Glutamatergic neuron (in vitro differentiated cells): ENCODE measurements around the gene ALAD. TPM values are rescaled to one million over a fixed set of nuclear protein-coding genes. Genes with fewer than 3 reads are reported as not detected.
"Not testable (repeated sequence)": the region's sequence is repeated elsewhere in the genome, so short reads cannot be mapped to it uniquely, and the experiment has no call there.

Source experiments
- DNase-seq: peaks from one replicate; pipeline ENCODE4 v3.0.0; 2022
- H3K27ac Mint-ChIP-seq: one replicate; pipeline ENCODE4 v1.8.0; 2020; ENCODE audit warnings: mild to moderate bottlenecking, mixed read lengths, inconsistent platforms; ENCODE audit not compliant: unreplicated experiment
- H3K27me3 Mint-ChIP-seq: one replicate; pipeline ENCODE4 v1.8.0; 2020; ENCODE audit warnings: mild to moderate bottlenecking, moderate library complexity, mixed read lengths, inconsistent platforms; ENCODE audit not compliant: unreplicated experiment
- H3K36me3 Mint-ChIP-seq: one replicate; pipeline ENCODE4 v1.8.0; 2020; ENCODE audit warnings: mild to moderate bottlenecking, mixed read lengths, inconsistent platforms; ENCODE audit not compliant: unreplicated experiment
- H3K4me1 Mint-ChIP-seq: one replicate; pipeline ENCODE4 v1.8.0; 2020; ENCODE audit warnings: mild to moderate bottlenecking, low read depth, mixed read lengths, inconsistent platforms; ENCODE audit not compliant: unreplicated experiment
- H3K4me3 Mint-ChIP-seq: one replicate; pipeline ENCODE4 v1.8.0; 2020; ENCODE audit warnings: mild to moderate bottlenecking, mixed read lengths, inconsistent platforms; ENCODE audit not compliant: unreplicated experiment
- H3K9me3 Mint-ChIP-seq: one replicate; pipeline ENCODE4 v1.8.0; 2020; ENCODE audit warnings: mild to moderate bottlenecking, moderate library complexity, mixed read lengths, inconsistent platforms; ENCODE audit not compliant: unreplicated experiment
- CTCF ChIP-seq: fragments of 200-600 bp; sonication (generic); IDR thresholded peaks from one replicate; pipeline ENCODE4 v1.5.0; 2021; ENCODE audit not compliant: partially characterized antibody, unreplicated experiment
- total RNA-seq: library from RNA; stranded (reverse); fragmentation: NEBNext Ultra II Directional; extraction: Animal tissue kit (Norgen Biotek cat#: 25700); gene quantifications from one replicate; pipeline ENCODE4 v1.2.1, GENCODE V29; 2021; ENCODE audit not compliant: unreplicated experiment

Gene ALAD
- total RNA-seq, 1 donor from 2014 or later: 39.0 TPM

GRCh38 chr9:113386571-113387393 lies 14.3 kb downstream of the ALAD start:
- peaks cover 3% of the 10 kb centered on the region for H3K27me3 Mint-ChIP-seq
- no peak overlapping the region for H3K4me3 Mint-ChIP-seq
- peaks cover 13% of the 10 kb centered on the region for H3K36me3 Mint-ChIP-seq
- no peak for TF ChIP-seq CTCF
- H3K27ac Mint-ChIP-seq: no peak overlapping the region
- no peaks in the 10 kb centered on the region for H3K9me3 Mint-ChIP-seq
- H3K4me1 Mint-ChIP-seq: no peaks in the 10 kb centered on the region
- no peak for DNase-seq

GRCh38 chr9:113381909-113382411 lies 19.1 kb downstream of the ALAD start:
- Mint-ChIP-seq H3K27me3 (peaks cover 3% of the 10 kb centered on the region), H3K4me1 (no peaks in the 10 kb centered on the region), H3K27ac (no peak overlapping the region), H3K36me3 (peaks cover under 1% of the 10 kb centered on the region), H3K4me3 (no peak overlapping the region), H3K9me3 (no peaks in the 10 kb centered on the region)
- no peak for DNase-seq
- no peak for TF ChIP-seq CTCF

- DNase-seq, H3K27me3 Mint-ChIP-seq, H3K4me3 Mint-ChIP-seq, H3K4me1 Mint-ChIP-seq, H3K27ac Mint-ChIP-seq, H3K9me3 Mint-ChIP-seq, H3K36me3 Mint-ChIP-seq: not testable (repeated sequence)
Measured at GRCh38 chr9:113381441-113381840, 19.6 kb downstream of the ALAD start.

GRCh38 chr9:113380869-113381378 lies 20.2 kb downstream of the ALAD start:
- no peaks in the 10 kb centered on the region for H3K36me3 Mint-ChIP-seq
- H3K4me1 Mint-ChIP-seq: no peaks in the 10 kb centered on the region
- no peak for TF ChIP-seq CTCF
- H3K9me3 Mint-ChIP-seq: no peaks in the 10 kb centered on the region
- no peak overlapping the region for H3K4me3 Mint-ChIP-seq
- H3K27ac Mint-ChIP-seq: no peak overlapping the region
- peaks cover 3% of the 10 kb centered on the region for H3K27me3 Mint-ChIP-seq
- DNase-seq: no peak

- H3K9me3 Mint-ChIP-seq, H3K4me1 Mint-ChIP-seq, DNase-seq, H3K36me3 Mint-ChIP-seq, H3K27me3 Mint-ChIP-seq, H3K27ac Mint-ChIP-seq, H3K4me3 Mint-ChIP-seq: not testable (repeated sequence)
Measured at GRCh38 chr9:113379829-113380210, 21.3 kb downstream of the ALAD start.

GRCh38 chr9:113379094-113379828 lies 21.8 kb downstream of the ALAD start:
- H3K27ac Mint-ChIP-seq, H3K9me3 Mint-ChIP-seq, H3K27me3 Mint-ChIP-seq, H3K36me3 Mint-ChIP-seq, H3K4me1 Mint-ChIP-seq, DNase-seq, H3K4me3 Mint-ChIP-seq: not testable (repeated sequence)
